ENCODE results near the gene ITGB4. TPM values are rescaled to one million over a fixed set of nuclear protein-coding genes. Genes with fewer than 3 reads are reported as not detected.

The ITGB4 gene
- total and polyA plus RNA-seq, 2 of the 13 experiments (the other 11 are each of a cell fraction or from before 2014, with no cell fraction given) = 6.9 to 14.5 TPM

- TF ChIP-seq SRSF4 (IDR thresholded peaks at IDR 0.05; ENCODE audit: low read depth, low read length, poor library complexity, severe bottlenecking) = no peak
- no peak for TF ChIP-seq ZNF598 (CRISPR knock-in tag; IDR thresholded peaks at IDR 0.05; ENCODE audit: borderline replicate concordance)
- no peak; the same call in 1 of the 2 replicates for TF ChIP-seq HES4 (CRISPR knock-in tag; IDR thresholded peaks at IDR 0.05; ENCODE audit: borderline replicate concordance)
- peak; percentile 37; the same call in 1 of the 2 replicates for TF ChIP-seq CREM (IDR thresholded peaks at IDR 0.05)
- TF ChIP-seq CREM (CRISPR knock-in tag; IDR thresholded peaks at IDR 0.05) = no peak
- TF ChIP-seq GATA4 (IDR thresholded peaks at IDR 0.05; ENCODE audit: borderline replicate concordance, low read depth) = 0 out of 2 replicates have a peak, but pooled peaks have one; percentile 3
- TF ChIP-seq, protein P1, sequence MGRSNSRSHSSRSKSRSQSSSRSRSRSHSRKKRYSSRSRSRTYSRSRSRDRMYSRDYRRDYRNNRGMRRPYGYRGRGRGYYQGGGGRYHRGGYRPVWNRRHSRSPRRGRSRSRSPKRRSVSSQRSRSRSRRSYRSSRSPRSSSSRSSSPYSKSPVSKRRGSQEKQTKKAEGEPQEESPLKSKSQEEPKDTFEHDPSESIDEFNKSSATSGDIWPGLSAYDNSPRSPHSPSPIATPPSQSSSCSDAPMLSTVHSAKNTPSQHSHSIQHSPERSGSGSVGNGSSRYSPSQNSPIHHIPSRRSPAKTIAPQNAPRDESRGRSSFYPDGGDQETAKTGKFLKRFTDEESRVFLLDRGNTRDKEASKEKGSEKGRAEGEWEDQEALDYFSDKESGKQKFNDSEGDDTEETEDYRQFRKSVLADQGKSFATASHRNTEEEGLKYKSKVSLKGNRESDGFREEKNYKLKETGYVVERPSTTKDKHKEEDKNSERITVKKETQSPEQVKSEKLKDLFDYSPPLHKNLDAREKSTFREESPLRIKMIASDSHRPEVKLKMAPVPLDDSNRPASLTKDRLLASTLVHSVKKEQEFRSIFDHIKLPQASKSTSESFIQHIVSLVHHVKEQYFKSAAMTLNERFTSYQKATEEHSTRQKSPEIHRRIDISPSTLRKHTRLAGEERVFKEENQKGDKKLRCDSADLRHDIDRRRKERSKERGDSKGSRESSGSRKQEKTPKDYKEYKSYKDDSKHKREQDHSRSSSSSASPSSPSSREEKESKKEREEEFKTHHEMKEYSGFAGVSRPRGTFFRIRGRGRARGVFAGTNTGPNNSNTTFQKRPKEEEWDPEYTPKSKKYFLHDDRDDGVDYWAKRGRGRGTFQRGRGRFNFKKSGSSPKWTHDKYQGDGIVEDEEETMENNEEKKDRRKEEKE (IDR thresholded peaks at IDR 0.05) = no peak
- TF ChIP-seq HNF1A (IDR thresholded peaks at IDR 0.05; ENCODE audit: low read depth) = no peak
- no peak for TF ChIP-seq HNF1A (CRISPR knock-in tag; IDR thresholded peaks at IDR 0.05; ENCODE audit: borderline replicate concordance)
- TF ChIP-seq SMAD9 (CRISPR knock-in tag; IDR thresholded peaks at IDR 0.05) = no peak
- TF ChIP-seq, protein P2, sequence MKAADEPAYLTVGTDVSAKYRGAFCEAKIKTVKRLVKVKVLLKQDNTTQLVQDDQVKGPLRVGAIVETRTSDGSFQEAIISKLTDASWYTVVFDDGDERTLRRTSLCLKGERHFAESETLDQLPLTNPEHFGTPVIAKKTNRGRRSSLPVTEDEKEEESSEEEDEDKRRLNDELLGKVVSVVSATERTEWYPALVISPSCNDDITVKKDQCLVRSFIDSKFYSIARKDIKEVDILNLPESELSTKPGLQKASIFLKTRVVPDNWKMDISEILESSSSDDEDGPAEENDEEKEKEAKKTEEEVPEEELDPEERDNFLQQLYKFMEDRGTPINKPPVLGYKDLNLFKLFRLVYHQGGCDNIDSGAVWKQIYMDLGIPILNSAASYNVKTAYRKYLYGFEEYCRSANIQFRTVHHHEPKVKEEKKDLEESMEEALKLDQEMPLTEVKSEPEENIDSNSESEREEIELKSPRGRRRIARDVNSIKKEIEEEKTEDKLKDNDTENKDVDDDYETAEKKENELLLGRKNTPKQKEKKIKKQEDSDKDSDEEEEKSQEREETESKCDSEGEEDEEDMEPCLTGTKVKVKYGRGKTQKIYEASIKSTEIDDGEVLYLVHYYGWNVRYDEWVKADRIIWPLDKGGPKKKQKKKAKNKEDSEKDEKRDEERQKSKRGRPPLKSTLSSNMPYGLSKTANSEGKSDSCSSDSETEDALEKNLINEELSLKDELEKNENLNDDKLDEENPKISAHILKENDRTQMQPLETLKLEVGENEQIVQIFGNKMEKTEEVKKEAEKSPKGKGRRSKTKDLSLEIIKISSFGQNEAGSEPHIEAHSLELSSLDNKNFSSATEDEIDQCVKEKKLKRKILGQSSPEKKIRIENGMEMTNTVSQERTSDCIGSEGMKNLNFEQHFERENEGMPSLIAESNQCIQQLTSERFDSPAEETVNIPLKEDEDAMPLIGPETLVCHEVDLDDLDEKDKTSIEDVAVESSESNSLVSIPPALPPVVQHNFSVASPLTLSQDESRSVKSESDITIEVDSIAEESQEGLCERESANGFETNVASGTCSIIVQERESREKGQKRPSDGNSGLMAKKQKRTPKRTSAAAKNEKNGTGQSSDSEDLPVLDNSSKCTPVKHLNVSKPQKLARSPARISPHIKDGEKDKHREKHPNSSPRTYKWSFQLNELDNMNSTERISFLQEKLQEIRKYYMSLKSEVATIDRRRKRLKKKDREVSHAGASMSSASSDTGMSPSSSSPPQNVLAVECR (CRISPR knock-in tag; IDR thresholded peaks at IDR 0.05; ENCODE audit: borderline replicate concordance) = peak; percentile 70
- no peak; the same call in 1 of the 2 replicates for TF ChIP-seq ZNF547 (CRISPR knock-in tag; IDR thresholded peaks at IDR 0.05)
- TF ChIP-seq SSRP1 (CRISPR knock-in tag; IDR thresholded peaks at IDR 0.05) = no peak
- 0 out of 2 replicates have a peak, but pooled peaks have one; percentile 51 for TF ChIP-seq ZNF296 (CRISPR knock-in tag; conservative IDR thresholded peaks at IDR 0.05)
- TF ChIP-seq ZNF225 (CRISPR knock-in tag; IDR thresholded peaks at IDR 0.05) = peak; percentile 19; the same call in 1 of the 2 replicates
Observed at GRCh38 chr17:75763613-75764416, 42.6 kb downstream of the ITGB4 start (continued).
